Calu3 (cell line): ENCODE data around the gene GCGR. TPM values are rescaled to one million over a fixed set of nuclear protein-coding genes. Genes with fewer than 3 reads are reported as not detected.

ENCODE experiments used
- BruUV-seq: library from RNA; stranded (reverse); fragments of 400-500 nt; replicated peaks from 2 replicates; lab custom pipeline; 2021; lab: Mats Ljungman, UMichigan
- CTCF ChIA-PET: fragments of 300-600 bp; sonication (Branson Sonifier 250); formaldehyde crosslinking; loops from one replicate; lab custom pipeline; 2022; ENCODE audit warnings: antibody characterized with exemption; lab: Charles Lee
- DNase-seq: peaks from one replicate; pipeline ENCODE4 v3.0.0; 2022
- H3K27ac Mint-ChIP-seq: one replicate; pipeline ENCODE4 v1.8.0; 2022; ENCODE audit warnings: mixed read lengths; ENCODE audit not compliant: unreplicated experiment
- H3K27me3 Mint-ChIP-seq: one replicate; pipeline ENCODE4 v1.8.0; 2022; ENCODE audit warnings: mixed read lengths; ENCODE audit not compliant: unreplicated experiment
- H3K36me3 Mint-ChIP-seq: one replicate; pipeline ENCODE4 v1.8.0; 2022; ENCODE audit warnings: mild to moderate bottlenecking, moderate library complexity, mixed read lengths; ENCODE audit not compliant: insufficient read depth, unreplicated experiment
- H3K4me1 Mint-ChIP-seq: one replicate; pipeline ENCODE4 v1.8.0; 2022; ENCODE audit warnings: mild to moderate bottlenecking, low read depth, mixed read lengths; ENCODE audit not compliant: unreplicated experiment
- H3K4me3 Mint-ChIP-seq: one replicate; pipeline ENCODE4 v1.8.0; 2022; ENCODE audit warnings: mild to moderate bottlenecking, low read depth, moderate library complexity, mixed read lengths; ENCODE audit not compliant: unreplicated experiment
- H3K9me3 Mint-ChIP-seq: one replicate; pipeline ENCODE4 v1.8.0; 2022; ENCODE audit warnings: low read depth, mixed read lengths; ENCODE audit not compliant: unreplicated experiment
- CTCF ChIP-seq: fragments of 200-600 bp; IDR thresholded peaks from one replicate; pipeline ENCODE4 v1.8.0; 2022; ENCODE audit warnings: antibody characterized with exemption; ENCODE audit not compliant: unreplicated experiment
- intact Hi-C: fragments of 100-400 bp; cut with micrococcal nuclease; formaldehyde crosslinking; loops from one replicate; pipeline ENCODE4 v1.10.0; 2022; ENCODE audit not compliant: unreplicated experiment
- total RNA-seq: library from RNA; stranded (reverse); gene quantifications from 2 replicates; pipeline ENCODE4 v1.2.3, GENCODE V29; 2022

Gene GCGR
- total RNA-seq, 1 experiment from 2014 or later: 0.78 TPM

- no TSS peak for BruUV-seq
- DNase-seq: peak; percentile 72
- Mint-ChIP-seq H3K36me3 (no peaks in the 10 kb centered on the region), H3K4me3 (no peak overlapping the region), H3K9me3 (no peaks in the 10 kb centered on the region), H3K4me1 (peaks cover 22% of the 10 kb centered on the region), H3K27ac (no peak overlapping the region), H3K27me3 (peaks cover 27% of the 10 kb centered on the region)
- CTCF ChIA-PET: interaction anchor here (0.6 to 1.2 kb wide), 7 partner anchors 8 to 161 kb away, joined by 3 to 6 read pairs (median 4); partner anchors contain the start of genes MCRIP1 and SLC25A10
- no peak for TF ChIP-seq CTCF
- intact Hi-C loops: no loop called here
Measured at GRCh38 chr17:81814748-81815645, 11.0 kb downstream of the GCGR start.

DNA sequence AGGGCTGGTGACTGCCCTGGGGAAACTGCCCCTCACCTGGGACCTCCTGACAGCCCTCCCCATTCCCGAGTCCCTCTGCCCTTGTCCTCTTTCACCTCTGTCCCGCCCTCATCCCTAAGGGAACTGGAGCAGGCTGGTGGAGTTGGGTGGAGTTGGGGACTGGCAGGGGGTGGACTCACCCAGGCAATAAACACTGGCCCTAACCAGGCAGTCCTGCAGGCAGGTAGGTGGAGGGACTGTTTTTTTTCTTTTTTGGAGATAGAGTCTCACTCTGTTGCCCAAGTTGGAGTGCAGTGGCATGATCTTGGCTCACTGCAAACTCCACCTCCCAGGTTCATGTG is 11.7 kb downstream of the GCGR start:
- Mint-ChIP-seq H3K27me3 (peaks cover 21% of the 10 kb centered on the region), H3K27ac (no peak overlapping the region), H3K9me3 (no peaks in the 10 kb centered on the region), H3K4me1 (peaks cover 22% of the 10 kb centered on the region), H3K36me3 (no peaks in the 10 kb centered on the region), H3K4me3 (no peak overlapping the region)
- CTCF ChIA-PET: interaction anchor here (0.6 to 1.2 kb wide), 6 partner anchors 9 to 161 kb away, joined by 3 to 4 read pairs (median 4); partner anchors contain the start of genes MCRIP1 and SLC25A10
- no TSS peak for BruUV-seq
- no peak for DNase-seq
- intact Hi-C loops: no loop called here
- TF ChIP-seq CTCF: no peak

DNA sequence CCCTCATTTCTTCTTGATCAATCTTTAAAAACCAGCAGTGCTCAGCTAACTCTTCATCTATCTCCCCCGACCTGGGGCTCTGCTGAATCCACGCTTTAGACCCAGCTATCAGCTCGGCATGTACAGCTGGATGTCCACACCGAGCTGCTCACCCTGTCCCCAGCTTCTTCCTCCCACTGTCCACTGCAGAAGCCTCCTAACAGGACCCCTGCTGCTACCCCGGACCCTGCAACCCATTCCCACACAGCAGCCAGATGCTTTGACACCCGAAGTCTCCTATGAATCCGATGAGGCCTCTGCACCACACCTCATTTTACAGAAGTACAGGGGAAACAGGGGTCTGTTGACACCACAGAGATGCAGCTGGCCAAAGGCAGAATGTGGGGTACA is 13.8 kb downstream of the GCGR start:
- Mint-ChIP-seq H3K4me1 (peaks cover 22% of the 10 kb centered on the region), H3K27me3 (peaks cover 16% of the 10 kb centered on the region), H3K36me3 (no peaks in the 10 kb centered on the region), H3K27ac (no peak overlapping the region), H3K4me3 (no peak overlapping the region), H3K9me3 (no peaks in the 10 kb centered on the region)
- no peak for TF ChIP-seq CTCF
- CTCF ChIA-PET: interaction anchor here (0.8 kb wide), 1 partner anchor 83 kb away, joined by 7 read pairs; no protein-coding TSS in a partner anchor
- intact Hi-C loops: no loop called here
- no TSS peak for BruUV-seq
- no peak for DNase-seq

- H3K27me3 Mint-ChIP-seq: peaks cover 16% of the 10 kb centered on the region
- CTCF ChIA-PET: interaction anchor here (0.6 to 0.7 kb wide), 2 partner anchors 13 to 72 kb away, joined by 4 to 6 read pairs; no protein-coding TSS in a partner anchor
Measured at GRCh38 chr17:81819708-81820107, 15.8 kb downstream of the GCGR start.

More at GRCh38 chr17:81819708-81820107, 15.8 kb downstream of the GCGR start:
- Mint-ChIP-seq H3K36me3 (no peaks in the 10 kb centered on the region), H3K27ac (no peak overlapping the region), H3K4me3 (no peak overlapping the region), H3K4me1 (peaks cover 22% of the 10 kb centered on the region), H3K9me3 (no peaks in the 10 kb centered on the region)
- no TSS peak for BruUV-seq
- TF ChIP-seq CTCF: no peak
- DNase-seq: no peak
- intact Hi-C loops: no loop called here
